Parathyroid adenoma (tissue), 2 donors: ENCODE measurements around the gene TTC24.
A peak's percentile ranks its signal among the peaks of the same experiment; 100 is the strongest.

Experiments
- H2AFZ ChIP-seq: fragments of 300-600 bp; sonication (generic); one replicate; pipeline ENCODE4 v1.7.0; 2017; ENCODE audit warnings: antibody characterized with exemption, mild to moderate bottlenecking
- H3K27ac ChIP-seq: fragments of 300-600 bp; sonication (generic); one replicate; pipeline ENCODE4 v1.7.0; 2017
- H3K27me3 ChIP-seq: fragments of 300-600 bp; sonication (generic); one replicate; pipeline ENCODE4 v1.7.0; 2017; ENCODE audit warnings: low read length; ENCODE audit not compliant: control insufficient read depth, insufficient read depth
- H3K36me3 ChIP-seq: fragments of 300-600 bp; sonication (generic); one replicate; pipeline ENCODE4 v1.7.0; 2017; ENCODE audit warnings: low read length; ENCODE audit not compliant: control insufficient read depth, insufficient read depth
- H3K4me1 ChIP-seq: fragments of 300-600 bp; sonication (generic); one replicate; pipeline ENCODE4 v1.7.0; 2017; ENCODE audit warnings: control low read depth
- H3K4me2 ChIP-seq: fragments of 300-600 bp; sonication (generic); one replicate; pipeline ENCODE4 v1.7.0; 2017; ENCODE audit warnings: low read length
- H3K4me3 ChIP-seq: fragments of 300-600 bp; sonication (generic); one replicate; pipeline ENCODE4 v1.7.0; 2017; ENCODE audit warnings: low read depth, low read length
- H3K79me2 ChIP-seq: fragments of 300-600 bp; sonication (generic); one replicate; pipeline ENCODE4 v1.7.0; 2017; ENCODE audit warnings: control low read depth
- H3K9ac ChIP-seq: fragments of 300-600 bp; sonication (generic); one replicate; pipeline ENCODE4 v1.7.0; 2017; ENCODE audit warnings: mild to moderate bottlenecking
- H3K9me3 ChIP-seq: fragments of 300-600 bp; sonication (generic); one replicate; pipeline ENCODE4 v1.7.0; 2017; ENCODE audit warnings: low read length; ENCODE audit not compliant: control insufficient read depth
- CTCF ChIP-seq: fragments of 300-600 bp; sonication (generic); IDR thresholded peaks from one replicate; pipeline ENCODE4 v1.7.0; 2017; ENCODE audit warnings: antibody characterized with exemption, mild to moderate bottlenecking
- donor health status: primary hyperparathyroidism.

TTC24 gene

GRCh38 chr1:156578055-156578454 is 1.5 kb upstream of the TTC24 start:
- no peak for TF ChIP-seq CTCF
- Histone ChIP-seq H3K4me2 (no peak overlapping the region), H3K36me3 (no peaks in the 10 kb centered on the region), H2AFZ (peak overlapping the region; percentile 3), H3K9me3 (no peaks in the 10 kb centered on the region), H3K79me2 (no peaks in the 10 kb centered on the region), H3K4me1 (no peaks in the 10 kb centered on the region), H3K9ac (no peak overlapping the region), H3K4me3 (no peak overlapping the region), H3K27ac (no peak overlapping the region), H3K27me3 (no peaks in the 10 kb centered on the region)

DNA sequence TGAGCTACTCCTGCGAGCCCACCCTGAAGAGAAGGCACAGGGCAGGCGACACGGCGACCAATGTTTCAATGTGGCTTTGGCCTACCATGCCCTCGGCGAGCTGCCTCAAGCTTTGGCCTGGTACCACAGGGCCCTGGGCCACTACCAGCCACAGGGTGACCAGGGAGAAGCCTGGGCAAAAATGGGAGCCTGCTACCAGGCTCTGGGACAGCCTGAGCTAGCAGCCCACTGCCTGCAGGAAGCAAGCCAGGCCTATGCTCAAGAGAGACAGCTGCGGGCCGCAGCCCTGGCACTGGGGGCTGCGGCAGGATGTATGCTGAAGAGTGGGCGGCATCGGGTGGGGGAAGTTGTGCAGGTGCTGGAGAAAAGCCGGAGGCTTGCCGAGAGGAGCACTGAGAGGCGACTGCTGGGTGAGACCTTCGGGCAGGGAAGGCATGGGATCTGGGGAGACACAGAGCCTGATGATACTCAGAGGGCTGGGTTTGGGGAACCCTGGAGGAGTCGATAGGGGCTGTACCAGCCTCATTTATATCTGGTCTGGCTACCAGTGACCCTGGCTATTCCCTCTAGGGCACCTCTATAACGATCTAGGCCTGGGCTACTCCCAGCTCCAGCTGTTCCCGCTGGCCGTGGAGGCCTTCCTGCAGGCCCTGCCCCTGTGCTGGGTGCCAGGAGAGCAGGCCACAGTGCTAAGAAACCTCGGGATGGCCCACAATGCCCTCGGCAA is 2.3 kb downstream of the TTC24 start:
- Histone ChIP-seq H3K79me2 (no peaks in the 10 kb centered on the region), H3K4me1 (no peaks in the 10 kb centered on the region), H3K36me3 (no peaks in the 10 kb centered on the region), H3K4me3 (no peak overlapping the region), H3K4me2 (no peak overlapping the region), H3K27me3 (no peaks in the 10 kb centered on the region), H2AFZ (no peak overlapping the region), H3K9me3 (no peaks in the 10 kb centered on the region), H3K9ac (no peak overlapping the region), H3K27ac (no peak overlapping the region)
- TF ChIP-seq CTCF: no peak

- no peak for TF ChIP-seq CTCF
- Histone ChIP-seq H3K4me1 (no peaks in the 10 kb centered on the region), H3K9ac (no peak overlapping the region), H2AFZ (no peak overlapping the region), H3K4me2 (no peak overlapping the region), H3K79me2 (no peaks in the 10 kb centered on the region), H3K9me3 (no peaks in the 10 kb centered on the region), H3K4me3 (no peak overlapping the region), H3K27me3 (no peaks in the 10 kb centered on the region), H3K27ac (no peak overlapping the region), H3K36me3 (no peaks in the 10 kb centered on the region)
Measured at GRCh38 chr1:156582388-156583017, 3.0 kb downstream of the TTC24 start.

DNA sequence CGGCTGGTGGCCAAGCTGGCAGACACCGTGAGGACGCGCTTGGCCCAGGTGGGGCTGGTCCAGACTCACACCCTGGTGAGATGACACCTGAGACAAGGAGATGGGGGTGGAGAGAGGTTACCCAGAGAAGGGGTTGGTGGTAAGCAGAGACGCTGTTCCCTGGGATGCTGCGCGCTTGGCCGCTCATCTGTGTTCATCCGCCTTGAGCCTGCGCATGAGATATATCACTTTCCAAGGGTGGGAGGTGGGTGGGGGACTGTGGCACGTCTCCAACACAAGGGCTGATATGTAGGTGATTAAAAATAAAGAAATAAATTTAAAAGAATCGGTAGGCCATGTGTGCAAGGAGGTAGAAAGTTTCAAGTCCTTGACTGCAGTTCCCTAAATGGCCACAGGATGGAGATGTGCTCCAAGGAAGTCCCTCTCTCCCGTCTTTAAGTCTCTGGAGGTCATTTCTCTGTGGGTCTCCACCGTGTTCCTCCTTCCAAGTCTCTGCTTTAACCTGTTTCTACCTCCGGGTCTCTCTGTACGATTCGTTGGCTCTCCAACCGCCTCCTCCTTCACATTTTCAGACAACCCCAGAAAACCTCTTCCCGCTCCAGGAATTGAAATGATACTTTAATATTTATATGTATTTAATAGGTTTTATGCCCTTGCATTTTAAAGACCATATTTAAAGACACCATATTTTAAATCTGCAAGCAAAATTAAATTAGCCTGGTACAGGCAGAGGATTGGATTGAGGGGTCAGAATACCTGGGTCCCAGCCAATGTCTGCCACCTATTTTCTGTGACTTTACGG is 4.5 kb downstream of the TTC24 start:
- Histone ChIP-seq H3K27ac (no peak overlapping the region), H3K4me3 (no peak overlapping the region), H3K4me1 (no peaks in the 10 kb centered on the region), H3K79me2 (no peaks in the 10 kb centered on the region), H2AFZ (peak overlapping the region; percentile 34), H3K9ac (no peak overlapping the region), H3K27me3 (no peaks in the 10 kb centered on the region), H3K4me2 (no peak overlapping the region), H3K9me3 (no peaks in the 10 kb centered on the region), H3K36me3 (no peaks in the 10 kb centered on the region)
- peak; percentile 73 for TF ChIP-seq CTCF
